Activated CD4-positive, alpha-beta T cell treated with anti-CD3 and anti-CD28 coated beads for 4 hours (primary cell): ENCODE results near the gene CRYAA.
"Not testable (repeated sequence)": the region's sequence is repeated elsewhere in the genome, so short reads cannot be mapped to it uniquely, and the experiment has no call there.

ENCODE experiments used
- DNase-seq, 2 donors: peaks; one replicate each; pipeline ENCODE4 v3.0.0-alpha.2; 2020

The CRYAA gene

GRCh38 chr21:43177043-43177906 is 8.5 kb downstream of the CRYAA start:
- not testable (repeated sequence) for DNase-seq

GRCh38 chr21:43178175-43178826 is 9.5 kb downstream of the CRYAA start:
- DNase-seq: not testable (repeated sequence)

DNA sequence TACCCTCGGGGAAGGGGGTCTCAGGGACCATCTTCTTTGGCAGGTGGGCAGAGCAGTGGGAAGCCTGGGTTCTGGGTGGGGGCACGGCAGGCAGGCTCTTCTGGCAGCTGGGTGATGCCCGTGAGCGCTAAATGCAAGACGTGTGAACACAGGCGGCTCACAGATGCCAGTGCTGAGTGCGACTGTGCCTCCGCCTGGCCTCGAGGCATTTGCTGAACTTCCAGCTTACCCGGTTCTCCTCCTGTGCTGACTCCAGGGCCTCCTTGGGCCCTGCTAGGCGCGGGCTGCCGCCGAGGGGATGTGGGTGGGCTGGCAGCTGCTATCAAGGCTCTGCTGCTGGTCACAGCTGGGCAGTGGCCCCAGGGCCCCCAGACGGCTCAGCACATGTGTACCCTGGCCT is 12.2 kb downstream of the CRYAA start:
- DNase-seq: not testable (repeated sequence)

GRCh38 chr21:43187268-43187667 is 18.5 kb downstream of the CRYAA start:
- not testable (repeated sequence) for DNase-seq

- DNase-seq: no peak
Measured at GRCh38 chr21:43187715-43188114, 18.9 kb downstream of the CRYAA start.

DNA sequence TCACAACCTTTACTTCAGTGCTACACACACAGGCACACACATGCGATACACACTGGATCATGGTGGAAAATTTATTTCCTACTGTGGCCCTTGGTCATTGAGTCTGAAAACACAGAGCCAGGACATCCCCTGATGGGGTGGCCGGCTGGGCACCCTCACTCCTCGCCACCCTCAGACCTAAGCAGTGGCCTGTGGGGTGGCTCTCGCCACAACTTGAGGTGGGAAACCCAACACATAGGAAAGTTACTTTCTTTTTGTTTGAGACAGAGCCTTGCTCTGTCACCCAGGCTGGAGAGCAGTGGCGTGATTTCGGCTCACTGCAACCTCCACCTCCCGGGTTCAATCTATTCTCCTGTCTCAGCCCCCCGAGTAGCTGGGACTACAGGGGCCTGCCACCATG is 19.4 kb downstream of the CRYAA start:
- no peak for DNase-seq

- no peak for DNase-seq
Measured at GRCh38 chr21:43188592-43189210, 19.9 kb downstream of the CRYAA start.

GRCh38 chr21:43189936-43190335 is 21.1 kb downstream of the CRYAA start:
- no peak for DNase-seq

DNA sequence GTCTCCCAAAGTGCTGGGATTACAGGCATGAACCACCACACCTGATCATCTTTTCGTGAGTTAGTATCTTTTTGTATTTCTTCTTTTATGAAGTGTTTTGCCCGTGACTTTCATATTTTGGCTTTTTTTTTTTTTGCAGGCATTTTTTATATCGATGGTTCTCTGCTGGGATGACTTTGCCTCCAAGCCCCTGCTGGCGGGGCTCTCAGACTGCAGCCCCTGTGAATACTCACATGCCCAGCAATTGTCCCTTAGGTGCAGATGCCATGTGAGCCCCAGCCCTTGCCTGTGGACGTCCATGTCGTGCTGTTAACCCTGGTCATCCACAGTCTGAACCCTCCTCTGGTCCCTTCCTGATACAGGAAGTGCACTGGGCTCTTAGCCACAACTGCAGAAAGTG is 21.7 kb downstream of the CRYAA start:
- DNase-seq: no peak

DNA sequence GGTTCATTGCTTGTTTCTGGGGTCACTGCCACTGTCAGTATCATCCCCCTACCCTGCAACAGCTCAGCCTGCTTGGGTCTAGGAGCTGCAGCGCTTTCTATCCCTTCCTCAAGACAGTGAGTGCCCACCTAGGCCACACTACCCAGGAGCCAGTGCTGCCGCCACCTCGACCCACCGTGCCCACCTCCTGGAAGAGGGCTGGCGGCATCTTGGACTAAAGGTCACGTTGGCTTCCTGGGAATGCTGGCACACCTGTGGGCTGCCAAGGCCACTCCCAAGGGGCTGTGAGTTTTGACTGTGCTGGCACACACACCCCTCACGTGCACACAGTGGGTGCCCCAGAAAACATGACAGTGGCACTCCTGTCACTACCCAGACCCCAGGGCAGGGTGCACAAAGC is 22.1 kb downstream of the CRYAA start:
- no peak for DNase-seq

DNA sequence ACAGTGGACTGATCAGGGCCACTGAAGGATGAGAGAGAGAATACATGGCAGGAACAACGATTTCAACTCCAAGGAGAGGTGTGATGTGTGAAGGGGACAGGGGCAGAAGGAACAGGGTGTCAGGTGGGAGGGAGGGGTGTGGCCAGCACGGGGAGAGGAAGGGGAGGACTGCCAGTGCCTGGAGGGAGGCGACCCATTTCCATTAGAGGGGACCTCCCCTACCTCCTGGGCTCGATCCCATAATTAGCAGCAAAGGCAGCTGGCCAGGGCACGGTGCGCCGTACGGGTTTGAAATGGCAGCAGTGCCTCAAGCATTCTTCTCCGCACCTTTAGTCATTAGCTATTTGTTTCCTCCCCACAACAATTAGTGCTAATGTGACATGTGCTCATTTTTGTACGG is 22.7 kb downstream of the CRYAA start:
- DNase-seq: no peak

GRCh38 chr21:43191971-43192370 is 23.2 kb downstream of the CRYAA start:
- DNase-seq: no peak

GRCh38 chr21:43192501-43193081 is 23.8 kb downstream of the CRYAA start:
- no peak for DNase-seq

DNA sequence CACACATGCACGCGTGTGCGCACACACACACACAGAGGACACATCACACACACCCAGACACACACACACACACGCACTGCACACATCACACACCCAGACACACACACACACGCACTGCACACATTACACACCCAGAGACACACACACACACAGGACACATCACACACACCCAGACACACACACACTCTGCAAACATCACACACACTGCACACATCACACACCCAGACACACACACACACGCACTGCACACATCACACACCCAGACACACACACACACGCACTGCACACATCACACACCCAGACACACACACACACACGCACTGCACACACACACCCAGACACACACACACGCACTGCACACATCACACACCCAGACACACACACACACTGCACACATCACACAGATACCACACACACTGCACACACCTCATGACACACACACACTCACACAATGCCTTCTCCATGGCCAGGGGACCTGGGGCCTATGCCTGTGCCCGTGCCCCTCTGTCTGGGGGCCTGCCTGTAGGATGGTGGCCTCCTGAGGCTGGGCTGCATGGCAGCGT is 24.4 kb downstream of the CRYAA start:
- DNase-seq: no peak

- no peak for DNase-seq
Measured at GRCh38 chr21:43193651-43194302, 25.0 kb downstream of the CRYAA start.

GRCh38 chr21:43194303-43195120 is 25.7 kb downstream of the CRYAA start:
- DNase-seq: no peak

- no peak for DNase-seq
Measured at GRCh38 chr21:43195121-43196021, 26.6 kb downstream of the CRYAA start.

- DNase-seq: no peak
Measured at GRCh38 chr21:43196826-43197225, 28.0 kb downstream of the CRYAA start.

DNA sequence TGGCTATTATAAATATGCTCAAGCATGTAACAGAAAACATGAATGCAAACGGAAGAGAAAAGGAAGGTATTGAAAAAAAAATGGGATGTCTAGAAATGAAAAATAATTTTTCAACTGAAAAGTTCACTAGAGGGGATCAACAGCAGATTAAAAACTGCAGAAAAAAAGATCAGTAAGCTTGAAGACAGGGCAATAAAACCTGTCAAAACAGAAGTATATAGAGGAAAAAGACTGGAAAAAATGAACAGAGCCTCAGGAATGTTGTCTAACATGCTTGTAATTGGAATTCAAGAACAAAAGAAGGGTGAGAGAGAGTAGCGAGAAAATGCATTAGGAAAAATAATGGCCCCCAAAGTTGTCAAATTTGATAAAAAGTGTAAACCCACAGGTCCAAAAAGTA is 29.6 kb downstream of the CRYAA start:
- no peak for DNase-seq

- no peak for DNase-seq
Measured at GRCh38 chr21:43201491-43201890, 32.7 kb downstream of the CRYAA start.

GRCh38 chr21:43203591-43203990 is 34.8 kb downstream of the CRYAA start:
- no peak for DNase-seq
